GM23338 (cell line): ENCODE results near the gene JPH4.

Source experiments
- JUNB ChIP-seq: IDR thresholded peaks from one replicate; pipeline ENCODE4 v1.6.1; 2016; ENCODE audit warnings: antibody characterized with exemption; ENCODE audit not compliant: unreplicated experiment
- POLR2AphosphoS5 ChIP-seq: IDR thresholded peaks from 2 replicates; pipeline ENCODE4 v1.6.1; 2016; ENCODE audit warnings: antibody characterized with exemption, low read depth
- TF ChIP-seq, protein P1 (sequence below): fragments of 250-450 bp; sonication (Bioruptor Pico); IDR thresholded peaks from 2 replicates; pipeline ENCODE4 v1.5.0; 2020; ENCODE audit warnings: mild to moderate bottlenecking, moderate library complexity

DNA sequence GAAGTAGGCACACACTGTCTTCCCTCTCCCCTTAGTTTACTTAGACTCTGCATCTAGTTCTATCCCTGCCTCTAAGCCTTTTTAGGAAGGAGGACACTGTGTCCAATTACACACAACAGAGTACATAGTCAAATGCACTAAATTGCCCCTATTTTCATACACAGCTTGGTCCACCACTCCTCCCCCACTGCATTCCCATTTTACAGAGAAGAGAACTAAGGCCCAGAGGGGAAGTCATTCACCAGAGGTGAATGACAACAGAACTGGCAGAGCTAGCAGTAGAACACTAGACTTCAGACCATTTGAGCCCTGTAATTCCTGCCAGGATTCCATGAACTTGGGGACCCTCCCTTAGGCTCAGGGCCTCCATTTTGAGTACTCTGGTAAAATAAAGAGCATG, 1.1 kb upstream of the JPH4 start:
- TF ChIP-seq JUNB, result no peak
- TF ChIP-seq, protein P1, sequence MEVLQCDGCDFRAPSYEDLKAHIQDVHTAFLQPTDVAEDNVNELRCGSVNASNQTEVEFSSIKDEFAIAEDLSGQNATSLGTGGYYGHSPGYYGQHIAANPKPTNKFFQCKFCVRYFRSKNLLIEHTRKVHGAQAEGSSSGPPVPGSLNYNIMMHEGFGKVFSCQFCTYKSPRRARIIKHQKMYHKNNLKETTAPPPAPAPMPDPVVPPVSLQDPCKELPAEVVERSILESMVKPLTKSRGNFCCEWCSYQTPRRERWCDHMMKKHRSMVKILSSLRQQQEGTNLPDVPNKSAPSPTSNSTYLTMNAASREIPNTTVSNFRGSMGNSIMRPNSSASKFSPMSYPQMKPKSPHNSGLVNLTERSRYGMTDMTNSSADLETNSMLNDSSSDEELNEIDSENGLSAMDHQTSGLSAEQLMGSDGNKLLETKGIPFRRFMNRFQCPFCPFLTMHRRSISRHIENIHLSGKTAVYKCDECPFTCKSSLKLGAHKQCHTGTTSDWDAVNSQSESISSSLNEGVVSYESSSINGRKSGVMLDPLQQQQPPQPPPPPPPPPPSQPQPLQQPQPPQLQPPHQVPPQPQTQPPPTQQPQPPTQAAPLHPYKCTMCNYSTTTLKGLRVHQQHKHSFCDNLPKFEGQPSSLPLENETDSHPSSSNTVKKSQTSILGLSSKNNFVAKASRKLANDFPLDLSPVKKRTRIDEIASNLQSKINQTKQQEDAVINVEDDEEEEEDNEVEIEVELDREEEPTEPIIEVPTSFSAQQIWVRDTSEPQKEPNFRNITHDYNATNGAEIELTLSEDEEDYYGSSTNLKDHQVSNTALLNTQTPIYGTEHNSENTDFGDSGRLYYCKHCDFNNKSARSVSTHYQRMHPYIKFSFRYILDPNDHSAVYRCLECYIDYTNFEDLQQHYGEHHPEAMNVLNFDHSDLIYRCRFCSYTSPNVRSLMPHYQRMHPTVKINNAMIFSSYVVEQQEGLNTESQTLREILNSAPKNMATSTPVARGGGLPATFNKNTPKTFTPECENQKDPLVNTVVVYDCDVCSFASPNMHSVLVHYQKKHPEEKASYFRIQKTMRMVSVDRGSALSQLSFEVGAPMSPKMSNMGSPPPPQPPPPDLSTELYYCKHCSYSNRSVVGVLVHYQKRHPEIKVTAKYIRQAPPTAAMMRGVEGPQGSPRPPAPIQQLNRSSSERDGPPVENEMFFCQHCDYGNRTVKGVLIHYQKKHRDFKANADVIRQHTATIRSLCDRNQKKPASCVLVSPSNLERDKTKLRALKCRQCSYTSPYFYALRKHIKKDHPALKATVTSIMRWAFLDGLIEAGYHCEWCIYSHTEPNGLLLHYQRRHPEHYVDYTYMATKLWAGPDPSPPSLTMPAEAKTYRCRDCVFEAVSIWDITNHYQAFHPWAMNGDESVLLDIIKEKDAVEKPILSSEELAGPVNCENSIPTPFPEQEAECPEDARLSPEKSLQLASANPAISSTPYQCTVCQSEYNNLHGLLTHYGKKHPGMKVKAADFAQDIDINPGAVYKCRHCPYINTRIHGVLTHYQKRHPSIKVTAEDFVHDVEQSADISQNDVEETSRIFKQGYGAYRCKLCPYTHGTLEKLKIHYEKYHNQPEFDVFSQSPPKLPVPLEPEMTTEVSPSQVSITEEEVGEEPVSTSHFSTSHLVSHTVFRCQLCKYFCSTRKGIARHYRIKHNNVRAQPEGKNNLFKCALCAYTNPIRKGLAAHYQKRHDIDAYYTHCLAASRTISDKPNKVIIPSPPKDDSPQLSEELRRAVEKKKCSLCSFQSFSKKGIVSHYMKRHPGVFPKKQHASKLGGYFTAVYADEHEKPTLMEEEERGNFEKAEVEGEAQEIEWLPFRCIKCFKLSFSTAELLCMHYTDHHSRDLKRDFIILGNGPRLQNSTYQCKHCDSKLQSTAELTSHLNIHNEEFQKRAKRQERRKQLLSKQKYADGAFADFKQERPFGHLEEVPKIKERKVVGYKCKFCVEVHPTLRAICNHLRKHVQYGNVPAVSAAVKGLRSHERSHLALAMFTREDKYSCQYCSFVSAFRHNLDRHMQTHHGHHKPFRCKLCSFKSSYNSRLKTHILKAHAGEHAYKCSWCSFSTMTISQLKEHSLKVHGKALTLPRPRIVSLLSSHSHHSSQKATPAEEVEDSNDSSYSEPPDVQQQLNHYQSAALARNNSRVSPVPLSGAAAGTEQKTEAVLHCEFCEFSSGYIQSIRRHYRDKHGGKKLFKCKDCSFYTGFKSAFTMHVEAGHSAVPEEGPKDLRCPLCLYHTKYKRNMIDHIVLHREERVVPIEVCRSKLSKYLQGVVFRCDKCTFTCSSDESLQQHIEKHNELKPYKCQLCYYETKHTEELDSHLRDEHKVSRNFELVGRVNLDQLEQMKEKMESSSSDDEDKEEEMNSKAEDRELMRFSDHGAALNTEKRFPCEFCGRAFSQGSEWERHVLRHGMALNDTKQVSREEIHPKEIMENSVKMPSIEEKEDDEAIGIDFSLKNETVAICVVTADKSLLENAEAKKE (CRISPR knock-in tag), result no peak
- TF ChIP-seq POLR2AphosphoS5, result no peak
